Measurements from ENCODE around the gene ARIH1.
"Not testable (repeated sequence)": the region's sequence is repeated elsewhere in the genome, so short reads cannot be mapped to it uniquely, and the experiment has no call there.

Gene ARIH1

DNA sequence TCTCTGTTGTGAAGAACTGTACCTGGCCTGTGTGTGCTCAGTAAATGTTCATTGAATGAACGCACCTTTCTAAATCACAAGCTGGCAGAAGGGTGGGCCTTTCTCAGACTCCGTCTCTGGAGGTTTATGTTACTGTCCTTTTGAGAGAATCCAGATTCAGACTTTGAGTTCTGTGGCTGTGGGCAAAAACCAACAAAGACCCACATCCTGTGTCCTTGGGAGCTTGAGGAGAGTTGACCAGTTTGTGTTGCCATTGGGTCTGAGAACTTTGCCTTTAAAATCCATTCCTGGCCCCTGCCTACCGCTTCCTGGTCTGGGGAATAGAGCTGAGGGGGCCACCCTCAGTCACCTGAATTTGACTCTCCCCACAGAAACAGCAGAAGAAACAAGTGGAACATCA is 134.0 kb downstream of the ARIH1 start:
- not testable (repeated sequence) for DNase-seq (ENCODE audit: low spot score)

DNA sequence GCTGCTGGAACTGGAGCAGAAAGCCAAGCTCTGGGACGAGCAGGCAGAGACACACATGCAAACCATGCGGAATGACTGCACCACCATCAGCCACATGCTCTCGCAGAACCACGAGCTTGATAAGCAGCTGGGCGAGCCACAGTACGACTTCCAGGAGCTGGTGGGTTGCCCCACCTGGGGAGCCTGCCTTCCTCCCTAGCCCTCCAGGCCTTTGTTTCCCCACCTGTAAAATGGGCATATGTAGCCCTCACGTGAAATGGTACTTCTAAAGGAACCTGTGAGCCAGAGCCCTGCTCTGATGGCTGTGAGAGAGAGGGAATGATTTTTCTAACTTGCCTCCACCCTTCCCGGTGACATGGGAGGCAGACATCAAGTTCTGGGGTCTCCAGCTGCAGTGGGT is 135.7 kb downstream of the ARIH1 start:
- DNase-seq (ENCODE audit: low spot score): no peak

DNA sequence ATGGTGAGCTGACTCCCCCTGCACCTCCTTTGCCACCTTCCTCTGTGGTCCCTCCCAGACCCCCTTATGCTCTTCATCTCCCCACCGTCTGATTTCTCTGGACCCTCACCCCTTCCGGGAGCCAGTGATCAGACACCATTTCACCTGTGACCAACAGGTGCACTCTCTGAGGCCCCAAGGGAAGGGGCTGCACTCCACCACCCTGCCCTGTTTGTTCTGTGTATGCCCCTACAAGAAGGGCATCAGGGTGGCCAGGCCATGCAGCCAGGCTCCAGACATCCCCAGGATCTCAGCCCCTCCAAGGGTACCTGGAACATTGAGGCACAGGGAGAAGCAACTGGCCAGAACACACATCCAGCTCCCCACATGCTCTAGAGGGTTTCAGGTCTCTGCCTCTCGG is 138.2 kb downstream of the ARIH1 start:
- not testable (repeated sequence) for DNase-seq (ENCODE audit: low spot score)

DNA sequence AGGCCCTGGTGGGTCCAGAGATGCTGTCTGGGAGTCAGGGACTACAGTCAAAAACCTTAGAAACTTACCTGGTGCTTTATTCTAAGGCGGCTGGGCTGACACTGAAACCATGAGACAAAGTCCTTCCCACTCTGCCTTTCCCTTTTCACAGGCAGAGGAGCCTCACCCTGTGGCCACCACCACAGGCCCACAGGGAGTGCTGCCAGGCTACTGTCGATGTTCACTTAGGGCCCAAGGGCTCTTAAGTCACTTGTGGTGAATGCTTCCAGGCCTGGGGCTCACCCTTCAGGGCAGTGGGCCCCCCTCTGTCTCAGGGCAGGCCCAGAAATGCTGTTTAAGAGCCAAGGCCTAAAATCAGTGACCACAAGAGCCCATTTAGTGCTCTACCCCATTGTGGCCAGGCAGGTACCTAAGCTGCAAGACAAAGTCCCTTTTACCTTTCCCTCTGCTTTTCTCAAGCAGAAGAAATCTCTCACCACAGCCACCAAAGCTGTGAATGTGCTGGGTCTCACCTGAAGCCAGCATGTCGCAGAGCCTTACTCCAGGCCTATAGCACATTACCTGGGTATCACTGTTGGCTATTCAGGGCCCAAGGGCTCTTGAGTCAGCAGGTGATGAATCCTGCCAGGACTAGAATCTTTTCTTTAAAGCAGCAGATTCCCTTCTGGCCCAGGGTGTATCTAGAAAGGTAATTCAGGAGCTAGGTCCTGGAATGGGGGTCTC is 140.8 kb downstream of the ARIH1 start:
- no peak for DNase-seq (ENCODE audit: low spot score)

DNA sequence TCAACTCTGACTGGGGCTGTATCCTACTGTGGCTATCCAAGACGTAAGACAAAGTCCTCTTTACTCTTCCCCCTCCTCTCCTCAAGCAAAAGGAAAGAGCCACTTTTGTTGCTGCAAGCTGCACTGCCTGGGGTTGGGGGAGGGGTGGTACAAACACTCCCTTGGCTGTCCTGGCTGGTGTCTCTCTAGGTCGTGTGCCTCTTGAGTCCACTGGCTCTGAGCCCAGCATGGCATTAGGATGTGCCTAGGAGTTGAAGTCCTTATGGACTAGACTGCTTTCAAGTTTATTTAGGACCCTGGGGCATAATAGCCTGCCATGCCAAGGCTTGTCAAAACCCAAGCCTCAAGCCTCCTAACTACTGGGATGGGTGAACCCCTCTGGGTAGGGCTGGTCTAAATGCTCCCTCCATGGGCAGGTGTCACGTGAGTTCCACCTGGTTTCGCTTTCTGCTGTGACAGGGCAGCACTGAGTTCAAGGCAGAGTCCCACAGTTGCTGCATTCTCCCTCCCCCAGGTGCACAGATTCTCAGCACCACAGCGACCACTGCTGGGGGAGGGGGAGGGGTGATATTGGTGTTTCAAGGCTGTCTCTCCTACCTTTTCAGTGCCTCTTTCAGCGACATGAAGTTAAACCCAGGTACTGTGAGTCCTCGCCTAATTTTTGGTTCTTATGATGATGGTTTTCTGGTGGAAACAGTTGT is 141.6 kb downstream of the ARIH1 start:
- not testable (repeated sequence) for DNase-seq (ENCODE audit: low spot score)

DNA sequence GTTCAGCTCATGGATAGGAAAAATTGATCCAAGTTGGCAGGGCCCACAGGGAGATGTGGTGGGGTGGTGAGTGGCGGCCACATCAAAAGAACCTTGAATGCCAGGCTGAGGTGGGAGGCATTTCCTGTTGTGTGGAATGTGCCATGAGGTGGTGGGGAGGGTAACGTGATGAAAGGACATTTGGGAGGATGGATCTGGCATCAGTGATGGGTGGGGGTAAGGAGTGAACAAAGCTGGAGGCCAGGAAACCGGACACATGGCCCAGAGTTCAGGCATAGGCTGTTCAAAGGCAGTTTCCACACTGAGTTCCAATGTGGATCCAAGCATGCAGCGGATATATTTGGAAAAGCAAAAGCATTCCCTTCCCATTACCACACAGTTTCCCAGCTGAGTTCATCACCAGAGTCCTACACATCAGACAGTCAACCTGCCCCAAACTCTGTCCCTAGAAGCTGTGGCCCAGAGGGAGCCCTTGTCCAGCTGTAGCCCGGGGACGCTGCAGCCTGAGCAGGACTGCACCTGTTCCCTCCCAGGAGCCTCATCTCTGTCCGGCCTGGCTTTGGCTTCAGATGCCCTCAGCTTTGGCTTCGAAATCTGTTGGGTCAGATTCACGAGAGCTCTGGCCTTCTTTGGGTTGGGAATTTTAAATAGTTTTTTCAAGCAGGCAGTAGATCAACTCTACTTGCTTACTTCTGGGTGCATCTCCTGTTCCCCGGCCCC is 142.5 kb downstream of the ARIH1 start:
- DNase-seq (ENCODE audit: low spot score): no peak

DNA sequence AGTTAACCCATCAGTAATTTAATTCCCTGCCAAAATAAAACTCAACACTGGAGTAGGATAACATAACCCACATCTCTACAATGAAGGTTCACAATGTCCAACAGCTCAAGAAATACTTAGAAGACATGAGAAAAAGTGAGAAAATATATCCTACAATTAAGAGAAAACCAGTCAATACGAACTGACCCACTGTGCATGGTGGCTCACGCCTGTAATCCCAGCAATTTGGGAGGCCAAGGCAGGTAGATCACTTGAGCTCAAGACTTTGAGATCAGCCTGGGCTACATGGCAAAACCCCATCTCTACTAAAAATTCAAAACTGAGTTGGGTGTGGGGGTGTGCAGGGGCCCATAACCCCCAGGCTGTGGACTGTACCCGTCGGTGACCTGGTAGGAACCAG is 149.7 kb downstream of the ARIH1 start:
- not testable (repeated sequence) for DNase-seq (ENCODE audit: low spot score)

DNA sequence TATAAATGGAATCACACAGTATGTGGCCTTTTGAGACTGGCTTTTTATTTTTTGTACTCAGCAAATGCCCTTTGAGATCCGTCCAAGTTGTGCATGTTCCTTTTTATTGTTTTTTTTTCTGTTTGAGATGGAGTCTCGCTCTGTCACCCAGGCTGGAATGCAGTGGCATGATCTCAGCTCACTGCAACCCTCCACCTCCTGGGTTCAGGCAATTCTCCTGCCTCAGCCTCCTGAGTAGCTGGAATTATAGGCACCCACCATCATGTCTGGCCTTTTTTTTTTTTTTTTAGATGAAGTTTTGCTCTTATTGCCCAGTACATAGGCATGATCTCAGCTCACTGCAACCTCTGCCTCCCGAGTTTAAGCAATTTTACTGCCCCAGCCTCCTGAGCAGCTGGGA is 152.0 kb downstream of the ARIH1 start:
- DNase-seq (ENCODE audit: low spot score): not testable (repeated sequence)

DNA sequence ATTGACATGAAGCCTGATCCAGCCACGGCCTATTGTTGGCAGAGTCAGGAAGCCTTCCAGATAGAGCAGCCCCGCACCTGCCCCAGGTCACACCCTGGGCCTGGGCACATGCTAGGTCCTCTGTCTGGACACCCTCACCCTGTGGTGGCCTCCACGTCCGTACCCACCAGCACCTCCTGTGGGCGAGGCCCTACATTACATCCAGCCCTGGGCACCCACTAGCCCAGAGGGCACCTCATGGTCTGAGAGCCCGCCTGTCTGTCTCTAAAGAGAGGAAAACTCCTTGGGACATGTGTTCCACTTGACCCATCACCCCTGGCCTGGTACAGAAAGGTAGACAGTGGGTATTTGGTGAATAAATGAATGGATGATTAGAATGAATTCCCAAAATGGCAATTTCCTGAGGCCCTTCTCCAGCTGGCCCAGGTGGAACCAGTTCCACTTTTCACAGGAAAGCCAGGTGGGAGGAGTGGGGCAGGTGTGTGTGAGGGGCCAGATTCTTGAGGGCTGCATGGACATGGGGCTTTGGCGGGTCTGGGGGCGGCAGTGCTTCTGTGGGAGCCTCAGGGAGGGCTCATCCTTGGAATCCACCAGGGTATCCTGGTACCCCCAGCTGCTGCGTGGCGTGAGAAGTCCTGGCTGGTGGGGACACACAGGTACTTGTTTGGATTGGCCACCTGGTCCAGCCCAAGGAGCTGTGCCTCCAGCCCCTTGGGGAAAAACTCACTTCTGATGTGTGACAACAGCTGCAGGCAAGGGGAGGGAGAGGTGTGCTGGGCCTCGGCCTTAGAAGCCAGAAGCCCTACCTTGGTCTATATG is 154.3 kb downstream of the ARIH1 start:
- DNase-seq (ENCODE audit: low spot score): not testable (repeated sequence)

DNA sequence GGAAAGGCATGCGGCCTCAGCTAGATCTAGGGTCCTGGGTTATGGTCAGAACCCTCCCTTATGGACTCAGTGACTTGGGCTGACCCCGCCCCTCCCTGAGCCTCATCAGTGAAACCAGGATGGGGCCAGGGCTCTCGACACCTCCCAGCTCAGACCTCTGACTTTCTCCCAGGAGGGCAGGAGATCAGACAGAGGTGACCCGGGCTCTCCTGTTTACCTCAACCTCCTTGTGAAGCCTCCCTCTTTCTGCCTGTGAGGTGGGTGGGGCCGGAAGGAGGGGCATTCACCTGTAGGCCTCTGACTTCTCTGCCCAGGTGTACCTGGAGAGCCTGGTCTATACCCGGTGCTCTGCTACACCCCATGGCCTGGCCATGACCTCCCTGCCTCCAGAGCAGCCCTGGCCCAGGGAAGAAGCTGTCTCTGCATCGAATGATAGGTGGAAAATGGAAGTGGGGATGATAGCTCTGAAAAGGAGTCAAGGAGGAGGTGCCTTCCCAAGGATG is 155.0 kb downstream of the ARIH1 start:
- not testable (repeated sequence) for DNase-seq (ENCODE audit: low spot score)

DNA sequence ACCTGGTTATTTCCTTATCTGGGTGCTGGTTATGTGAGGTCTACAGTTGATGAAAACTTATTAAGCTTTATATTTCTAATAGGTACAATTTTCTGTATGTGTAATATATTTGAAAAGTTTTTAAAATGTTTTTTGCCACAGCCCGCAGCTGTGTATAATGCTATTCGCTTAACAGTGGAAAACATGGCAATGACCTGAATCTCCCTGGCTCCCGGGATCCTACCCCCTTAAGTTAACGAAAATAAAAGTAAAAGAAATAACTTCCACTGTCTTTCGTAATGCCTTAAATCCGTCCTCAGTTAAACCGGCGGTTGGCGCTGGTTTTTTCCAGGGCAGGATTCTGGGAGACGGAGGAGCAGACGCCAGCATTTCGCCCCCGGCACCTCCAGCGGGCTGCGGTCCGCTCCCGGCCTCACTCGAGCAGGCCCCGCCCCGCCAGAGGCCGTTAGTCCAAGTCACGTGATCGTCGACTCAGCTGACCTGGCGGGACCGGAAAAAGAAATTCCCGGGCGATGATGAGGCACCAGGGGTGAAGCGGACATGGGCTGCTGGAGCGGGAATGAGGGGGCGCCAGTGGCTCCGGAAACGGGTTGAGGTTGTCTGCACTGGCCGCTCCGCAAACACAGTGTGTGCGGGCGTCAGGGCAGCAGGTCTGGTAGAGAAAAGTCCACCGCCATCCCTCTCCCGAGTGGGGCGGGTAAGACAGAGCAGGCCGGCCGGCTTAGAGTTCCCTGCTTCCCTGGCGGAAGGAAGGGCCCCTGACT is 162.6 kb downstream of the ARIH1 start:
- DNase-seq (ENCODE audit: low spot score): peak; percentile 81

DNA sequence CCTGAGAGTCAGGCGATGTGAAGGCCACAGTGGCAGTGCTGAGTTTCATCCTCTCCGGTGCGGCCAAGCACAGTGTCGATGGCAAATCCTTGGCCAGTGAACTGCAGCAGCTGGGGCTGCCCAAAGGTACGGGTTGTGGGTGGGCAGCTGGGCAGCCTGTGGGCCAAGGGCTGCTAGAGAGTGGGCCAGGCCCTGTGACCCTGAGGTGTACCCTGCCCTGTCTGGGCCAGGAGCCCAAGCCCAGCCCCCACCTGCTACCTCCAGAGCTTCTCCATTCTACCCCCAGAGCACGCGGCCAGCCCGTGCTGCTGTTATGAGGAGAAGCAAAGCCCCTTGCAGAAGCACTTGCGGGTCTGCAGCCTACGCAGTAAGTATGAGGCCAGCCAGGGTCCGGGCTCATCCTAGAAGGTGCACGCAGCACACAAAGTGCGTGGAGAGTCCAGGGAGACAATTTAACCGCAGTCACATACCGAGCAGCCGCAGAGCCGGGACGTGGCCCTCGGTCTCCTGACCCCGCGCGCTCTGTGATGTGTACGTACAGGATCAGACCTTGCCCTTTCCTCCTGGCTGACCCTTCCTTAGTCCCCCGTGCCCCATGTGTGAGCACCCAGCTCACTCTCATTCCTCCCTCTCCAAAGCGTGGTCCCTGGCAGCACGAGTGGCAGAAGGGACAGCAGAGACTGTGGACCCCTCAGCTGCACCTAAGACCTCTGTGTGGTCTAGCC is 165.8 kb downstream of the ARIH1 start:
- not testable (repeated sequence) for DNase-seq (ENCODE audit: low spot score)

DNA sequence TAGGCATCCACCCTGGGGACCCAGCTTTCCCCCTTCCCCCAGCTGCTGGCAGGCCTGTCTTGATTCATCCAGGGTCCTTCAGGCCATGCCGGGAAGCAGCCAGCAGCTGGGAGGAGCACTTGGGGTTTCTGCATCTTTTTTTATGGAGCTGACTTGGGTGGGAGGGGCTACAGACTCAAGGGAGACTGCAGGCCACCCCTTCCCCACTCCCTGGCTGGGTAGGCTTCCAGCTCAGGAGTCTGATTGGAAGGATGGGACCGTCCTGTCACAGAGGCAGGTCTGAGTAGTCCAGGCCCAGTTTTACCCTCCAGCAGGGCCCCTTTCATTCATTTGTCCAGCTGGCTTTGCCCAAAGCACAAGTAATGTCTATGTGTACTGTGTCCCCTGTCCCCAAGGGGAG is 168.1 kb downstream of the ARIH1 start:
- DNase-seq (ENCODE audit: low spot score): not testable (repeated sequence)

DNA sequence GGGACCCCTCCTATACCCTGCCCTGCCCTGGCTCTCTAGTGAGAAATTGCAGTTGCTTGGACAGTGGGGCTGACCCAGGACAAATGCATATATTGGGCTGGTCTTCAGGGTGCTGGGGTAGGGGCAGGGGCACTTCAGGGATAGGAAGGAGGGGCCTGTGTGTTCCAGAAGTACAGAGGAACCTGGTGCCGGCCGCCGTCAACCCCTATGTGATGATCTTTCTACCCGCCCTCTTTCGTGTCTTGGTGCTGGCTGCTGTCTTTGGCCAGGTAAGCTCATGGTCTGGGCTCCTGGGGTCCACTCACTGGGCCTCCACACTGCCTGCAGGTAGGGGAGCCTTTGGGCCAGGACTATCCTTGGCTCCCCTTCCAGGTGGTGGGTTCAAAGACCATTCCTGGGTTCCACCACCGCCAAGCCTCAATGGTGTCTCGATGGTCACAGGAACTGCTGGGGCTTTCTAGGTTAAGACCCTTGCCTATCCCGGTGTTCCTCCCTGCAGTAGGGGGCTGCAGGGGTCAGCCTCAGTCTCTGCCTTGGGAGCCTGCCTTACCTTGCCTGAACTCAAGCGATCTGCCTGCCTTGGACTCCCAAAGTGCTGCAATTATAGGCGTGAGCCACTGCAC is 174.6 kb downstream of the ARIH1 start:
- not testable (repeated sequence) for DNase-seq (ENCODE audit: low spot score)

Data from RKO (cell line).